SK-N-MC (cell line): ENCODE data around the gene CCDC39.
A peak's percentile ranks its signal among the peaks of the same experiment; 100 is the strongest.

Experiments
- DNase-seq: peaks from one replicate; pipeline ENCODE4 v3.0.0-alpha.2; 2011; ENCODE audit warnings: low read depth, low spot score
- H3K27ac ChIP-seq: fragments of 200-600 bp; sonication (generic); 2 replicates; pipeline ENCODE4 v1.5.1; 2016; ENCODE audit warnings: mixed run types
- H3K36me3 ChIP-seq: fragments of 200-600 bp; sonication (generic); 2 replicates; pipeline ENCODE4 v1.6.1; 2017; ENCODE audit warnings: antibody characterized with exemption, low read length, mixed read lengths; ENCODE audit not compliant: insufficient read depth
- H3K4me3 ChIP-seq: fragments of 200-600 bp; sonication (generic); 2 replicates; pipeline ENCODE4 v1.5.1; 2016
- H3K9ac ChIP-seq: fragments of 200-600 bp; sonication (generic); 2 replicates; pipeline ENCODE4 v1.8.0; 2017; ENCODE audit warnings: mixed run types, mixed read lengths; ENCODE audit not compliant: insufficient read length
- H3K9me3 ChIP-seq: fragments of 200-600 bp; sonication (generic); 2 replicates; pipeline ENCODE4 v1.6.1; 2017; ENCODE audit warnings: low read depth, mild to moderate bottlenecking, antibody characterized with exemption, low read length, moderate library complexity, mixed read lengths
- EZH2 ChIP-seq: fragments of 200-600 bp; sonication (generic); IDR thresholded peaks from one replicate; pipeline ENCODE4 v1.6.1; 2017; ENCODE audit warnings: antibody characterized with exemption
- FOXP2 ChIP-seq: optimal IDR thresholded peaks from 2 replicates; pipeline ENCODE3; 2011; ENCODE audit warnings: mild to moderate bottlenecking, moderate library complexity; ENCODE audit not compliant: insufficient read depth; ENCODE audit errors: extremely low read length, control extremely low read depth
- POLR2AphosphoS5 ChIP-seq: IDR thresholded peaks from 2 replicates; pipeline ENCODE4 v1.6.1; 2012; ENCODE audit warnings: mild to moderate bottlenecking, low read depth, low read length, borderline replicate concordance

Gene CCDC39

GRCh38 chr3:180693656-180694055, 14.4 kb upstream of the CCDC39 start:
- H3K9me3 ChIP-seq = no peaks in the 10 kb centered on the region
- H3K27ac ChIP-seq = no peak overlapping the region
- no peak for TF ChIP-seq EZH2
- no peak for TF ChIP-seq POLR2AphosphoS5
- no peak for TF ChIP-seq FOXP2
- no peak overlapping the region for H3K9ac ChIP-seq
- H3K4me3 ChIP-seq = no peak overlapping the region
- DNase-seq = no peak
- H3K36me3 ChIP-seq = no peaks in the 10 kb centered on the region

GRCh38 chr3:180690061-180690460, 10.8 kb upstream of the CCDC39 start:
- TF ChIP-seq POLR2AphosphoS5 (no peak), FOXP2 (no peak), EZH2 (no peak)
- H3K36me3 ChIP-seq = no peaks in the 10 kb centered on the region
- no peak overlapping the region for H3K27ac ChIP-seq
- DNase-seq = no peak
- H3K9ac ChIP-seq = no peak overlapping the region
- no peak overlapping the region for H3K4me3 ChIP-seq
- no peaks in the 10 kb centered on the region for H3K9me3 ChIP-seq

- DNase-seq = no peak
- H3K9me3 ChIP-seq = no peaks in the 10 kb centered on the region
These were observed 5.5 kb upstream of the CCDC39 start for GRCh38 chr3:180684807-180685206.

GRCh38 chr3:180683816-180684215, 4.5 kb upstream of the CCDC39 start:
- no peak for TF ChIP-seq FOXP2
- TF ChIP-seq POLR2AphosphoS5 = no peak
- no peak for TF ChIP-seq EZH2
- no peaks in the 10 kb centered on the region for H3K36me3 ChIP-seq
- no peak for DNase-seq
- no peak overlapping the region for H3K4me3 ChIP-seq
- H3K9ac ChIP-seq = no peak overlapping the region
- no peak overlapping the region for H3K27ac ChIP-seq
- no peaks in the 10 kb centered on the region for H3K9me3 ChIP-seq

More at GRCh38 chr3:180684807-180685206, 5.5 kb upstream of the CCDC39 start:
- Histone ChIP-seq H3K27ac (no peak overlapping the region), H3K9ac (no peak overlapping the region), H3K4me3 (no peak overlapping the region), H3K36me3 (no peaks in the 10 kb centered on the region)
- TF ChIP-seq FOXP2 (no peak), EZH2 (no peak), POLR2AphosphoS5 (no peak)

GRCh38 chr3:180680097-180680430, 775 bp upstream of the CCDC39 start:
- H3K9me3 ChIP-seq = no peaks in the 10 kb centered on the region
- H3K27ac ChIP-seq = no peak overlapping the region
- peak overlapping the region; percentile 62 for H3K9ac ChIP-seq
- TF ChIP-seq FOXP2 = no peak
- no peak for TF ChIP-seq POLR2AphosphoS5
- no peak for TF ChIP-seq EZH2
- no peak for DNase-seq
- H3K4me3 ChIP-seq = peak overlapping the region; percentile 92
- H3K36me3 ChIP-seq = no peaks in the 10 kb centered on the region

GRCh38 chr3:180678231-180678630, 1.1 kb downstream of the CCDC39 start:
- Histone ChIP-seq H3K9ac (no peak overlapping the region), H3K9me3 (no peaks in the 10 kb centered on the region), H3K36me3 (no peaks in the 10 kb centered on the region), H3K27ac (no peak overlapping the region), H3K4me3 (no peak overlapping the region)
- DNase-seq = no peak
- TF ChIP-seq EZH2 (no peak), POLR2AphosphoS5 (no peak), FOXP2 (no peak)

- H3K4me3 ChIP-seq = no peak overlapping the region
- no peak for DNase-seq
- no peak overlapping the region for H3K9ac ChIP-seq
- no peak overlapping the region for H3K27ac ChIP-seq
- H3K9me3 ChIP-seq = no peaks in the 10 kb centered on the region
- no peaks in the 10 kb centered on the region for H3K36me3 ChIP-seq
- TF ChIP-seq POLR2AphosphoS5 = no peak
- no peak for TF ChIP-seq FOXP2
- TF ChIP-seq EZH2 = no peak
These were observed 17.8 kb downstream of the CCDC39 start for GRCh38 chr3:180661444-180661843.

- H3K9ac ChIP-seq = no peak overlapping the region
- H3K9me3 ChIP-seq = no peaks in the 10 kb centered on the region
- H3K36me3 ChIP-seq = no peaks in the 10 kb centered on the region
- DNase-seq = no peak
- H3K27ac ChIP-seq = no peak overlapping the region
- no peak overlapping the region for H3K4me3 ChIP-seq
- TF ChIP-seq EZH2 (no peak), POLR2AphosphoS5 (no peak), FOXP2 (no peak)
These were observed 22.2 kb downstream of the CCDC39 start for GRCh38 chr3:180657094-180657493.

GRCh38 chr3:180656406-180656805, 22.9 kb downstream of the CCDC39 start:
- H3K27ac ChIP-seq = peak overlapping the region; percentile 73; the same call in 1 of the 2 replicates
- H3K9me3 ChIP-seq = no peaks in the 10 kb centered on the region
- H3K9ac ChIP-seq = peak overlapping the region; percentile 8
- no peaks in the 10 kb centered on the region for H3K36me3 ChIP-seq
- TF ChIP-seq POLR2AphosphoS5 = no peak
- TF ChIP-seq EZH2 = no peak
- TF ChIP-seq FOXP2 = no peak
- DNase-seq = peak; percentile 53
- peak overlapping the region; percentile 34 for H3K4me3 ChIP-seq
